T follicular helper cell (primary cell): ENCODE data around the gene POP4.
"Not testable (repeated sequence)": the region's sequence is repeated elsewhere in the genome, so short reads cannot be mapped to it uniquely, and the experiment has no call there.

Experiments used
- DNase-seq: peaks from one replicate; pipeline ENCODE4 v3.0.0-alpha.2; 2020; ENCODE audit warnings: low read depth

Gene POP4

DNA sequence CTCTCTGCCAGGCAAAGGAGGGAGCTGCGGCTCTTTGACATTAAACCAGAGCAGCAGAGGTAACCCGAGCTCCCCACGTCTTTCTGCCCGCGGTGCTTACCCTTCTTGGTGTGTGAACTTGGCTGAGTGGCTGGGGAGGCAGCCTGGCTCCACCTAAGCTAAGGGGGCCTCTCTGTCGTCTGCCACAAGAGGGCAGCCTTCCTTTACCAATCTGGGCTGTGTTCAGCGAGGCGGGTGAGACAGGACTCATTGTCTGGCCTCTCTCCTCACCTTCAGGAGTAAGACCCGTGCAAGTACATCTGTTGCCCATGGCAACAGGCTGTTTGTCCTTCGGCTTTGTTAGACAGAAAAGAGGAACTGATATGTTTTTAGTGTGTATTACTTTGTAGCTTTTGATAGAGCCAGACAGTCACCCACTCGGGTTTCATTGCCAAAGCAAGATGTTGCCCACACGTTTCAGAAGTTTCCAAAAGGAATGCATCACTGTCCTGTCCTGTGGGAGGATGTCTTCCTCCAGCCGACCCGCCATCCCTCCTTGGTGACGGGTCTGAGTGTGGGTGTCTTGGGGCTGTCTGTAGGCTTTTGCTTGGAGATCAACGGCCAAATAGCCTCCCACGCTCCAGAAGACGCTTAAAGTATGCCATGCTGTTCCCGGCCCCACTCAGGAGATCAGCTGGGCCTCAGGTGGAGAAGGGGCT is 4.6 kb downstream of the POP4 start:
- DNase-seq = peak; percentile 78

DNA sequence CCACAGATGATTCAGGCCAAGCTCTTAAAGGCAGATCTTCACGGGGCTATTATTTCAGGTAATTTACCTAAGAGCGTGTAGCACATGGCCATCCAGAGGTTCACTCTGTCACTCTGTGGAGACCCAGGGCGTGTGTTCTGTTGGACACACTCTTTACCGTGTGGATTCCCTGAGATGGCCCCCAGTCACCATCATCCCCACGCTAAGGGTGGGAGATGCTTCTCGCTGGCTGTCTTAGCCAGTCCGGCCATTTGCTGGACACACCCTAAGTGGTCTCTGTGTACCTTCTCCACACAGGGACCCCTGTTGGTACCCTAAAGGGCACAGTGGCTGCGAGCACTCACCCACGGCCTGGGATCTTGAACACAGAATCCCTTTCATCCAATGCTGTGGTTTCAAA is 6.0 kb downstream of the POP4 start:
- DNase-seq = no peak

GRCh38 chr19:29612801-29613595 is 6.9 kb downstream of the POP4 start:
- no peak for DNase-seq

GRCh38 chr19:29614046-29614445 is 8.0 kb downstream of the POP4 start:
- DNase-seq = no peak

DNA sequence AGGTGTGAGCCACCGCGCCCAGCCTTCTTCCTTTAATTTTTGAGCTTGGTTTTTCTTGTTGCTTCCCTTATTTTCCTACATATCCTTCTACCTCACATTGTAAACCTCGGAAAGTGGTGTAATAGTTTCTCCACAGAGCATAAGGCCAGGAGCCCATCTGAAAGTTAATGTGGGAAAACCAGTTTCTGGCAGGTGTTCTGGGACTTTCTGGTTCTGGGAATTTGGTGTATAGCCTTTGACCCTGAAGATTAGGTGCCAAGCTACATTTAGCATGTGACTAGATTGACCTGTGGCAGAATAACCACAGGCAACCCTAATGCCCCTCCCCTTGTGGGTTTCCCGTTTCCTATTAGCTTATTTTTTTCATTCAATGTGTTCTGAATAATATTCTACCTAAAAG is 8.7 kb downstream of the POP4 start:
- DNase-seq = no peak

DNA sequence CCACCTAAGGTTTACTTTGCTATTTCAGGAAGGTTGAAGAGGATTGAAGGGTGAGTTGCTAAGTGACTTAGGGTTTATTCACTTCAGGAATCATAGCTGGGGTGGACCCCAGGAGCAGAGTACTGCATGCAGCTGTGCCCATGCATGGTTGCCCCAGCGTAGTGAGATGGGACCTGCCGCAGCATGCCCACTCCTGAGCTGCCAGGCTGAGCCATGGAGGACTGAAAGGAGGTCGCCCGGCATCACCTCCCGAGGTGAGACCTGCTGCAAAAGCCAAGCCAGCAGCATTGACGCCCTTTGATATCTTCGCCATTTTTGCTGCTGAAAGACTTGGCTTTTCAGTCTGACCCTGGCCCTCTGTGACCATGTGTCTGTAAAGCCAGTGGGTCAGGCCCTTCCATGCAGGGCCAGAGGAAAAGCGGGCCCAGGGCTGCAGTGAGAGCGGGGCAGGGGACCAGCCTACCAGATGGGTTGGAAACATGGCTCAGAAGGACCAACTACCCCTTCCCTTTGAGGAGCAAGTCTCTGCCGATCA is 9.9 kb downstream of the POP4 start:
- DNase-seq = no peak

DNA sequence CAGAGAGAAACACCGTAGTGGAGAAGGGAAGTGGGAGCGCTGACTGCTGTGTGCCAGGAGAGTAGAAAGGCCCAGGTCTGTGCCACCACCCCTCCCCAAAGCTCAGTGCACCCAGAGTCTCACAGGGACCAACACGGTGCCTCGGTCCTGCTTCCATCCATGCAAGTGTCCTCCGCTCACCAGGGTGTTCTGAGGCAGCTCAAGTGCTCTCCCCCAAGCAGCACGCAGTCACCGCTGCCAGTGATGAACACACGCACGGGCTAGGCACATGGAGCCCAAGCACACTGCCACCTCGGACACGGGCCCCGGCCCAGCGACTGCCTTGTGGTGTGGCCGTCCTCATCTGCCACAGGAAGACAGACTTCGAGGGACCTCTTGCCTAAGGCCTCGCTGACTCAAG is 10.5 kb downstream of the POP4 start:
- no peak for DNase-seq

- DNase-seq = no peak
Measured at GRCh38 chr19:29617366-29618266, 11.5 kb downstream of the POP4 start.

DNA sequence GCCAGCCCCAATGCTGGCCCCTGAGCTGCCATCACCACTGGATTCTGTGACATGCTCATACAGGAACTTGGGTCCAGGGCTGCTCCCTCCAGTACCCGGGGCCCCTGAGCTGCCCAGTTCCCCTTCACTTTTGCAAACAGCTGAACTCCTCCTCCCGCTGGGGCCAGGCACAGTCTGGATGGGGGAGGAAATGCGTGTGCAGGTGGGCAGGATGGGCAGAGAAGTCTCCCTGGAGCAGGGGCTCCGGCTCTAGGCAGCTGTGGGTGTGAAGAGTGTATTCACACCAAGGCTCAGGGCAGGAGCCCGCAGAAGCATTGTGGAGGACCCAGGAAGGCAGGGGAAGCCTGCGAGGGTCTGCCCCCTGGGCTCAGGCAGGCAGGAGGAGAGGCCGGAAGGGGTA is 12.4 kb downstream of the POP4 start:
- DNase-seq = no peak

GRCh38 chr19:29618871-29619270 is 12.8 kb downstream of the POP4 start:
- DNase-seq = no peak

GRCh38 chr19:29620931-29621351 is 14.9 kb downstream of the POP4 start:
- DNase-seq = no peak

- no peak for DNase-seq
Measured at GRCh38 chr19:29622166-29623070, 16.3 kb downstream of the POP4 start.

GRCh38 chr19:29623726-29624488 is 17.8 kb downstream of the POP4 start:
- DNase-seq = no peak

- DNase-seq = no peak
Measured at GRCh38 chr19:29624489-29625185, 18.6 kb downstream of the POP4 start.

- no peak for DNase-seq
Measured at GRCh38 chr19:29625186-29625651, 19.1 kb downstream of the POP4 start.

GRCh38 chr19:29626386-29626785 is 20.3 kb downstream of the POP4 start:
- no peak for DNase-seq

GRCh38 chr19:29626832-29627231 is 20.7 kb downstream of the POP4 start:
- not testable (repeated sequence) for DNase-seq

- no peak for DNase-seq
Measured at GRCh38 chr19:29628661-29629385, 22.7 kb downstream of the POP4 start.
